GM23248 (cell line): ENCODE measurements around the gene HOXC10. TPM values are rescaled to one million over a fixed set of nuclear protein-coding genes. Genes with fewer than 3 reads are reported as not detected.

ENCODE experiments used
- DNase-seq: peaks from one replicate; pipeline ENCODE4 v3.0.0-alpha.2; 2015
- H2AFZ ChIP-seq: fragments of 200-600 bp; sonication (generic); 2 replicates; pipeline ENCODE4 v1.6.1; 2016; ENCODE audit warnings: antibody characterized with exemption
- H3F3A ChIP-seq: fragments of 200-600 bp; sonication (generic); 2 replicates; pipeline ENCODE4 v1.6.1; 2016; ENCODE audit warnings: mild to moderate bottlenecking, antibody characterized with exemption, mixed run types; ENCODE audit not compliant: insufficient read depth
- H3K27ac ChIP-seq: fragments of 200-600 bp; sonication (generic); 2 replicates; pipeline ENCODE4 v1.5.1; 2016; ENCODE audit warnings: mild to moderate bottlenecking
- H3K27me3 ChIP-seq: fragments of 200-600 bp; sonication (generic); replicated peaks from 2 replicates; pipeline ENCODE4 v1.6.1; 2016; ENCODE audit warnings: mild to moderate bottlenecking; ENCODE audit not compliant: insufficient read depth
- H3K36me3 ChIP-seq: fragments of 200-600 bp; sonication (generic); 2 replicates; pipeline ENCODE4 v1.6.1; 2016; ENCODE audit warnings: low read depth, mild to moderate bottlenecking
- H3K4me1 ChIP-seq: fragments of 200-600 bp; sonication (generic); 2 replicates; pipeline ENCODE4 v1.6.1; 2016; ENCODE audit warnings: mild to moderate bottlenecking; ENCODE audit not compliant: insufficient read depth
- H3K4me2 ChIP-seq: fragments of 200-600 bp; sonication (generic); one replicate; pipeline ENCODE4 v1.6.1; 2016; ENCODE audit warnings: mild to moderate bottlenecking; ENCODE audit not compliant: unreplicated experiment
- H3K4me3 ChIP-seq: fragments of 200-600 bp; sonication (generic); 2 replicates; pipeline ENCODE4 v1.5.1; 2016; ENCODE audit warnings: mild to moderate bottlenecking
- H3K79me2 ChIP-seq: fragments of 200-600 bp; sonication (generic); 2 replicates; pipeline ENCODE4 v1.6.1; 2016; ENCODE audit warnings: mild to moderate bottlenecking; ENCODE audit not compliant: insufficient read depth
- H3K9ac ChIP-seq: fragments of 200-600 bp; sonication (generic); 2 replicates; pipeline ENCODE4 v1.6.1; 2016; ENCODE audit warnings: mild to moderate bottlenecking
- H3K9me2 ChIP-seq: fragments of 200-600 bp; sonication (generic); 2 replicates; pipeline ENCODE4 v1.6.1; 2016; ENCODE audit warnings: mixed run types, mild to moderate bottlenecking, moderate library complexity; ENCODE audit not compliant: insufficient read depth
- H3K9me3 ChIP-seq: fragments of 200-600 bp; sonication (generic); one replicate; pipeline ENCODE4 v1.6.1; 2017; ENCODE audit warnings: low read depth
- H4K20me1 ChIP-seq: fragments of 200-600 bp; sonication (generic); 2 replicates; pipeline ENCODE4 v1.6.0; 2016; ENCODE audit not compliant: insufficient read depth
- EZH2 ChIP-seq: fragments of 200-600 bp; sonication (generic); IDR thresholded peaks from 2 replicates; pipeline ENCODE4 v1.6.1; 2018; ENCODE audit warnings: antibody characterized with exemption, mild to moderate bottlenecking; ENCODE audit not compliant: insufficient read depth, poor library complexity, severe bottlenecking
- EZH2phosphoT487 ChIP-seq: fragments of 200-600 bp; sonication (generic); IDR thresholded peaks from 2 replicates; pipeline ENCODE4 v1.6.1; 2018; ENCODE audit warnings: antibody characterized with exemption, moderate library complexity, mild to moderate bottlenecking, low read depth; ENCODE audit not compliant: insufficient read depth
- WGBS, 2 experiments: methylation state at CpG; one replicate each; pipeline ENCODE4 v1.1.6; 2015 to 2017; ENCODE audit warnings: low lambda C conversion rate in 2 of 2, low coverage in 1 of 2; ENCODE audit errors: missing lambda C conversion rate in 2 of 2; 5-methylcytosine and 5-hydroxymethylcytosine counted together
- in situ Hi-C: fragments of 300-500 bp; cut with MboI; formaldehyde crosslinking; loops from 2 replicates; pipeline ENCODE4 v1.15.0; 2020
- polyA plus RNA-seq: library from polyadenylated mRNA; unstranded; fragments of >200 nt; fragmentation: Nextera tagmentation; extraction: Ambion mirVana; gene quantifications from 2 replicates; pipeline ENCODE4 v1.2.1, GENCODE V29; 2016
- total RNA-seq: library from RNA; depleted of rRNA; stranded (reverse); fragments of >200 nt; shearing (Covaris generic); gene quantifications from 2 replicates; pipeline ENCODE4 v1.2.3, GENCODE V29; 2014

HOXC10 gene
- total and polyA plus RNA-seq, 2 experiments from 2014 or later: not detected

- no peak for TF ChIP-seq EZH2phosphoT487
- no peak for TF ChIP-seq EZH2
- peaks cover 4% of the 10 kb centered on the region; the same call in 1 of the 2 replicates for H3K4me1 ChIP-seq
- no peak for DNase-seq
- H3F3A ChIP-seq: peaks cover 7% of the 10 kb centered on the region; the same call in 1 of the 2 replicates
- in situ Hi-C loops: no loop called here
- H4K20me1 ChIP-seq: no peaks in the 10 kb centered on the region
- peaks cover 17% of the 10 kb centered on the region for H3K79me2 ChIP-seq
- H3K27me3 ChIP-seq: no peaks in the 10 kb centered on the region
- H3K27ac ChIP-seq: no peak overlapping the region
- H3K4me2 ChIP-seq: no peak overlapping the region
- no peaks in the 10 kb centered on the region for H3K36me3 ChIP-seq
- H3K9me2 ChIP-seq: no peaks in the 10 kb centered on the region
- H3K9ac ChIP-seq: no peak overlapping the region
- 98% methylated on average over 19 of the region's 19 CpGs for WGBS, 2 experiments
- H3K4me3 ChIP-seq: no peak overlapping the region
- H2AFZ ChIP-seq: no peak overlapping the region
- H3K9me3 ChIP-seq: no peaks in the 10 kb centered on the region
Measured at GRCh38 chr12:54002915-54003389, 18.0 kb downstream of the HOXC10 start.

- no peak overlapping the region for H3K4me2 ChIP-seq
- TF ChIP-seq EZH2phosphoT487 (no peak), EZH2 (no peak)
- H4K20me1 ChIP-seq: no peaks in the 10 kb centered on the region
- H3K4me1 ChIP-seq: peaks cover 10% of the 10 kb centered on the region
- in situ Hi-C loops: no loop called here
- peaks cover 22% of the 10 kb centered on the region for H3K79me2 ChIP-seq
- no peaks in the 10 kb centered on the region for H3K9me2 ChIP-seq
- H3K9me3 ChIP-seq: no peaks in the 10 kb centered on the region
- DNase-seq: no peak
- H3K4me3 ChIP-seq: no peak overlapping the region
- H3K27ac ChIP-seq: no peak overlapping the region
- H3F3A ChIP-seq: peaks cover 13% of the 10 kb centered on the region; the same call in 1 of the 2 replicates
- H2AFZ ChIP-seq: no peak overlapping the region
- H3K9ac ChIP-seq: no peak overlapping the region
- H3K36me3 ChIP-seq: no peaks in the 10 kb centered on the region
- 84 to 89% methylated on average over 3 of the region's 3 CpGs for WGBS, 2 experiments
- H3K27me3 ChIP-seq: no peaks in the 10 kb centered on the region
Measured at GRCh38 chr12:54003625-54004024, 18.7 kb downstream of the HOXC10 start.

- Histone ChIP-seq H2AFZ (no peak overlapping the region), H3K4me3 (no peak overlapping the region), H3K9me2 (no peaks in the 10 kb centered on the region), H3F3A (peaks cover 13% of the 10 kb centered on the region; the same call in 1 of the 2 replicates), H4K20me1 (no peaks in the 10 kb centered on the region), H3K4me1 (peaks cover 10% of the 10 kb centered on the region), H3K36me3 (no peaks in the 10 kb centered on the region), H3K4me2 (no peak overlapping the region), H3K79me2 (peaks cover 25% of the 10 kb centered on the region), H3K9ac (no peak overlapping the region), H3K27ac (no peak overlapping the region), H3K27me3 (no peaks in the 10 kb centered on the region), H3K9me3 (no peaks in the 10 kb centered on the region)
- TF ChIP-seq EZH2phosphoT487 (no peak), EZH2 (no peak)
- 69 to 75% methylated on average over 20 of the region's 20 CpGs for WGBS, 2 experiments
- in situ Hi-C loops: no loop called here
- no peak for DNase-seq
Measured at GRCh38 chr12:54004063-54004840, 19.3 kb downstream of the HOXC10 start.

GRCh38 chr12:54004841-54005530 is 20.0 kb downstream of the HOXC10 start:
- no peaks in the 10 kb centered on the region for H3K27me3 ChIP-seq
- DNase-seq: no peak

More at GRCh38 chr12:54004841-54005530, 20.0 kb downstream of the HOXC10 start:
- Histone ChIP-seq H3K4me1 (peaks cover 10% of the 10 kb centered on the region), H3K9me2 (no peaks in the 10 kb centered on the region), H4K20me1 (no peaks in the 10 kb centered on the region), H3K4me2 (no peak overlapping the region), H3F3A (peaks cover 13% of the 10 kb centered on the region; the same call in 1 of the 2 replicates), H3K9ac (no peak overlapping the region), H3K4me3 (no peak overlapping the region), H3K36me3 (no peaks in the 10 kb centered on the region), H3K9me3 (no peaks in the 10 kb centered on the region), H2AFZ (no peak overlapping the region), H3K27ac (no peak overlapping the region), H3K79me2 (peaks cover 32% of the 10 kb centered on the region)
- in situ Hi-C loops: no loop called here
- TF ChIP-seq EZH2 (no peak), EZH2phosphoT487 (no peak)
- WGBS, 2 experiments: 80 to 81% methylated on average over 15 to 31 of the region's 31 CpGs
